ENCODE measurements around the gene CADM3.

The CADM3 gene

DNA sequence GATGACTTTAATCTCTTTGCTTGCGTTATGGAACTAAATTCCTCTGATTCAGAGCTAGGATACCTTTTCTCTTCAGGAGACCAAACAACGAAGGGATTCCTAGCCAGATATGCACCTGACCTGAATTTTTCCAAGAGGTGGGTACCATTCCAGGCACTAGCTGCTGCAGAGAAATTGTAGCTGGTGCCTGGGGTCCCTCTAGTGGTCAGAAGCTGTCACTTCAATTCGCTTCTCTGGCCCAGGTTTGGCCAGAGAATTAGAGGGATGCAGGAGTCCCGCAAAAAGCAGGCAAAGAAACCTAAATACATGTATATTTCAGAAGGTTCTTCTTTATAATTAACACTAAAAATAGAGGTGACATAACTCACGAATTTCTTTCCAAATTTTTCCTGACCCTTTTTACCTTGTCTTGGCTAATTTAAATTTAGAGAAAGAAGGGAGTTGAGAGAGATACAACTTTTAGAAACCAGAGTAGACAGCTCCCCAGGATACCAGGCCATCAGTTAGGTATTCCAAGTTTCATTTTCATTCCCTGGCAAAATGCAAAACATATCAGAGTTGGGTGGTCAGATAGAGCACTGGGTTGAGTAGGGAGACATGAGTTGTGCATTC, 42.8 kb downstream of the CADM3 start:
- Histone ChIP-seq H3K9me2 (replicated peaks; ENCODE audit: insufficient read depth, low read length) (no peaks in the 10 kb centered on the region), H3K79me2 (ENCODE audit: insufficient read depth, low read length) (no peaks in the 10 kb centered on the region), H3K27me3 (ENCODE audit: low read length) (no peaks in the 10 kb centered on the region), H3K9ac (ENCODE audit: low read length) (no peak overlapping the region), H3K4me3 (ENCODE audit: insufficient read depth, low read length, poor library complexity, severe bottlenecking) (no peak overlapping the region), H3K9me3 (ENCODE audit: insufficient read depth, low read length) (no peaks in the 10 kb centered on the region), H3K36me3 (ENCODE audit: low read length) (no peaks in the 10 kb centered on the region), H3F3A (ENCODE audit: insufficient read depth) (no peaks in the 10 kb centered on the region), H4K20me1 (ENCODE audit: low read depth, low read length) (no peaks in the 10 kb centered on the region), H2AFZ (ENCODE audit: low read depth, low read length, severe bottlenecking) (no peak overlapping the region), H3K4me2 (ENCODE audit: low read depth, low read length, poor library complexity, severe bottlenecking) (no peak overlapping the region), H3K27ac (ENCODE audit: low read depth, low read length) (no peak overlapping the region)
- TF ChIP-seq, protein P1, sequence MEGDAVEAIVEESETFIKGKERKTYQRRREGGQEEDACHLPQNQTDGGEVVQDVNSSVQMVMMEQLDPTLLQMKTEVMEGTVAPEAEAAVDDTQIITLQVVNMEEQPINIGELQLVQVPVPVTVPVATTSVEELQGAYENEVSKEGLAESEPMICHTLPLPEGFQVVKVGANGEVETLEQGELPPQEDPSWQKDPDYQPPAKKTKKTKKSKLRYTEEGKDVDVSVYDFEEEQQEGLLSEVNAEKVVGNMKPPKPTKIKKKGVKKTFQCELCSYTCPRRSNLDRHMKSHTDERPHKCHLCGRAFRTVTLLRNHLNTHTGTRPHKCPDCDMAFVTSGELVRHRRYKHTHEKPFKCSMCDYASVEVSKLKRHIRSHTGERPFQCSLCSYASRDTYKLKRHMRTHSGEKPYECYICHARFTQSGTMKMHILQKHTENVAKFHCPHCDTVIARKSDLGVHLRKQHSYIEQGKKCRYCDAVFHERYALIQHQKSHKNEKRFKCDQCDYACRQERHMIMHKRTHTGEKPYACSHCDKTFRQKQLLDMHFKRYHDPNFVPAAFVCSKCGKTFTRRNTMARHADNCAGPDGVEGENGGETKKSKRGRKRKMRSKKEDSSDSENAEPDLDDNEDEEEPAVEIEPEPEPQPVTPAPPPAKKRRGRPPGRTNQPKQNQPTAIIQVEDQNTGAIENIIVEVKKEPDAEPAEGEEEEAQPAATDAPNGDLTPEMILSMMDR (IDR thresholded peaks at IDR 0.05; ENCODE audit: insufficient read depth, low read length, poor library complexity, severe bottlenecking) = peak; percentile 81
- TF ChIP-seq EZH2phosphoT487 (conservative IDR thresholded peaks at IDR 0.05; ENCODE audit: low read length) = no peak

DNA sequence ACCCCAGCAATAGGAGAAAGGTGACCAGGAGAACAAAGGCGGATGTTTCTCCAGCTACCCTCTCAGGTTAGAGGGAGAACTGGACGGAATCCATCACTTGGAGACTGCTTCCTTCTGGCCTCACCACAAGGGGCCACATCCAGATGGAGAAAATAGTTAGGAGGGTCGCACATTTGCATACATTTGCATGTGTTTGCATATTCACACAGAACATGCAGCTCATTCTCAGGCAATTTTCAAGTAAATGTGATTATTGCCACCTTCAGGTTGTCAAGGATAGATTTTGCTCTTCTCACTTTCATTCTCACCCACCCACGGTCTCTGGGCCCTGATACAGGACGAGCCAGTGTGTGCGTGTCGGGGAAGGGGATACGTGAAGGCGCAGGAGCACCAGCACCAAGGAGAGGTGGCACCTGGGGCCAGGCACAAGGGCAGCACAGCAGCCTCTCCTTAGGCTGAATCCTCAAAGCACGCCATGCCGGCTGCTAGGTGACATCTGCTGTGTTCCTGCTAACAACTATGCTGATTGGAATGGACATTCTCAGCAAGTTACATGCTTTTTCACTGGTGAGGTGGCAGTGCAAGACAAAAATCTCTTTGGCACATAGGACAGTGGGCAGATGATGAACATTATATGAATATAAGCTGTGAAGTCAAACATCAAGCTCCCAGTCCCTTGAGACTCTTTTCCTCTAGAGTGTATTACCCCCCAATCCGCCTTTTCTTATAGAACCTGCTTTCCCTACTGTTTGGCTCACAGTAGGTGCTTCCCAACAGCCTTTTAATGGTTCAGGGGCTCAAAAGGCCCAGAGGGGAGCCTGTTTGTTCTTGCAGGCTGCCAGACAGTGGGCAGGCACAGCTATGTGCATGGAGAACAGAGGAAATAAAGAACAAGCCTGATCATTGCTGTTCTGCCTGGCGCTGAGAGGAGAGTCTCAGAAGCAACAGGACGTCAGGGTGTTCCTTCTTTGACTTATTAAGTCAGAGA, 47.5 kb downstream of the CADM3 start:
- H4K20me1 ChIP-seq (ENCODE audit: low read depth, low read length) = no peaks in the 10 kb centered on the region
- H3K9me3 ChIP-seq (ENCODE audit: insufficient read depth, low read length) = no peaks in the 10 kb centered on the region
- H3K9me2 ChIP-seq (replicated peaks; ENCODE audit: insufficient read depth, low read length) = no peaks in the 10 kb centered on the region
- no peaks in the 10 kb centered on the region for H3K79me2 ChIP-seq (ENCODE audit: insufficient read depth, low read length)
- no peak for TF ChIP-seq EZH2phosphoT487 (conservative IDR thresholded peaks at IDR 0.05; ENCODE audit: low read length)
- TF ChIP-seq, protein P1 (IDR thresholded peaks at IDR 0.05; ENCODE audit: insufficient read depth, low read length, poor library complexity, severe bottlenecking) = no peak
- H3K27ac ChIP-seq (ENCODE audit: low read depth, low read length) = no peak overlapping the region
- no peaks in the 10 kb centered on the region for H3K27me3 ChIP-seq (ENCODE audit: low read length)
- H3K36me3 ChIP-seq (ENCODE audit: low read length) = no peaks in the 10 kb centered on the region
- H3K4me3 ChIP-seq (ENCODE audit: insufficient read depth, low read length, poor library complexity, severe bottlenecking) = no peak overlapping the region
- H3K4me2 ChIP-seq (ENCODE audit: low read depth, low read length, poor library complexity, severe bottlenecking) = no peak overlapping the region
- no peaks in the 10 kb centered on the region for H3F3A ChIP-seq (ENCODE audit: insufficient read depth)
- no peak overlapping the region for H3K9ac ChIP-seq (ENCODE audit: low read length)
- H2AFZ ChIP-seq (ENCODE audit: low read depth, low read length, severe bottlenecking) = no peak overlapping the region

DNA sequence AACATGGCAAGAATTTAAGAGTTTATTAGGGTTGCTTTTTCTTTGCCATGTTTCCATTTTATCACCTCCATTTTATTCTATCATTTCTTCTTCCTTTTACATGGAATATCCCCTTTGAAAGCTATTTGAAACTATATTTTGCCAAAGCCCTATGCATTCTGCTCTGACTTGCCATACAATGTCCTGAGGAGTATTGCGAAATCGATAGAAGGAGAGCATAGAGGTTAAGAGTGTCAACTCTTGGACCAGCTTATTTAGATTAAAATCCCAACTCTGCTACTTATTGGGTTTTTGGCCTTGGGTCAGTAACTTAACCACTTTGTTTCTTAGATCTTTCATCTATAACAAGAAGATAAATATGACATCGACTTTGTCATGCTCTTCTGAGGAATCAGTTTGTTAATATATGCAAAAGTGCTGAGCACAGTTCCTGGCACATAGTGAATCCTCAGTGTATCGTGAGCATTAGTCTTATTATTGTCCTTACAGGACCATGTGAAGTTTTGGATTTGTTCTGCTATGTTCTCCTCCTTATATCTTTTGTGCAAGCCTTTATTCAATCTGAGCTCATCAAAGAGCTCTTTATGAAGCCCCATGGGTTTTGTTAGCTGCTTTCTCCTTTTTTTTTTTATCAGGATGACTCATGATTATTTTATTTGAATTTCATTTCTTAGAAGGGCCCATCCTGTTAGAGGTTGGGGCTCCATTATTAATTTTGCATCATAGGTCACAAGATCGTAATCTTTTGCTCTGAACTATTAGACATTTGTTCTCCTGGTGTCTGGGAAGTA, 50.9 kb downstream of the CADM3 start:
- H4K20me1 ChIP-seq (ENCODE audit: low read depth, low read length) = no peaks in the 10 kb centered on the region
- no peak for TF ChIP-seq EZH2phosphoT487 (conservative IDR thresholded peaks at IDR 0.05; ENCODE audit: low read length)
- TF ChIP-seq, protein P1 (IDR thresholded peaks at IDR 0.05; ENCODE audit: insufficient read depth, low read length, poor library complexity, severe bottlenecking) = no peak

More for the DNA sequence above, 50.9 kb downstream of the CADM3 start:
- Histone ChIP-seq H3K27me3 (ENCODE audit: low read length) (no peaks in the 10 kb centered on the region), H3K27ac (ENCODE audit: low read depth, low read length) (no peak overlapping the region), H3K9ac (ENCODE audit: low read length) (no peak overlapping the region), H3K4me2 (ENCODE audit: low read depth, low read length, poor library complexity, severe bottlenecking) (no peak overlapping the region), H3K4me3 (ENCODE audit: insufficient read depth, low read length, poor library complexity, severe bottlenecking) (no peak overlapping the region), H3K9me2 (replicated peaks; ENCODE audit: insufficient read depth, low read length) (no peaks in the 10 kb centered on the region), H3K36me3 (ENCODE audit: low read length) (no peaks in the 10 kb centered on the region), H2AFZ (ENCODE audit: low read depth, low read length, severe bottlenecking) (no peak overlapping the region), H3K79me2 (ENCODE audit: insufficient read depth, low read length) (no peaks in the 10 kb centered on the region), H3K9me3 (ENCODE audit: insufficient read depth, low read length) (no peaks in the 10 kb centered on the region), H3F3A (ENCODE audit: insufficient read depth) (no peaks in the 10 kb centered on the region)
